Kidney glomerular epithelial cell (primary cell): Measurements from ENCODE around the gene TRPC4.

ENCODE experiments used
- DNase-seq: peaks from one replicate; lab custom pipeline; 2025; lab: John Stamatoyannopoulos, UW

Gene TRPC4

DNA sequence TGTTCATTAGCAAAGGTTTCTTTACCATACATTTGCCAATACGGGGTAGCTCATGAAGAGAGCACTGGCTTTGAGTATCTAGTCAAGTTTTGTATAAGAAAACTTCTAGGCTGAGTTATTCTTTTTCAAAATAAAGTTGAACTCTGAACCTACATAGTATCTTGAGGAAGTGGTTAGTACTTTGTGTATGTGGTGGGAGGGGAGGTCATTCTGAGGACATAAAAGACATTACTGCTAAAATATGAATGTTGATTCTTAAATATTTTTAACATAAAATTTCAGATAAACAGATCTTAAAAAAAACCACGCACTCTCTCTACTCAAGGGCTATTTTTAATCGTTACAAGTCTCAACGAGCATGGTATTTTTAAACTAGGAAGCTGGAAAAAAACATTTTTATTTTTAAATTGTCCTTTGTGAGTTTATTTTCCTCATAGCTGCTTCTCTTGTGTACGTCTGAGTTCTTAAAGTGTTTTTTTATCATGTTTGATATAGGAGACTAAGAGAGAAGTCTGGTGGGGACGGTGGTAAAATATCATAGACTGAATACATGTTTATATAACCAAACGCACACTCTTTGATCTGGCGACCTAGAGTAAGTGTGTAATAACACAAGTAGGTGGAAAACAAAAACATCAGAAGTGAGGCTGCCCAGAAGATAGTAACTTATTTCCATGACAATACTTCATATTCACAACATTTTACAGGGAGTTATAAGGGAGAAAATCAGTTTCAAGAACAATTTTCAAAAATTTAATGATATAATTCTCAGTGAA is 153.0 kb downstream of the TRPC4 start:
- DNase-seq, result no peak

DNA sequence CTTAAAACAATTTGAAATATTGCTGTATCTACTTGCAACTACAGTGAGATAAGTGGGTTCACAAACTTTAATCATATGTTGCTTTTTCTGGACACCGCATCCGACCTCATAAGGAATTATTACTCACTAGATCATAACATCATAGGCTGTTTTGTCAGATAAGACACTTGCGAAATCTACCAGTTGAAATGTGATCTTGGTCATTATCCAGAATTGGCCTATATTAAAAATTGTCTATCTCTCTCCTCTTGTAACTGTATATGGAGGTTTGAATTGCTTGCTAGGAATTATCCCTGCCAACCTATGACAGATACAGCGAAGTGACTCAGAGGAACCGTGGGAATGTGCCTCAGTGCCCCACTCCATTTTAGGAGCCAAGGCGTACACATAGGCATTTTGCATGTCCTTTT is 154.0 kb downstream of the TRPC4 start:
- DNase-seq, result no peak

DNA sequence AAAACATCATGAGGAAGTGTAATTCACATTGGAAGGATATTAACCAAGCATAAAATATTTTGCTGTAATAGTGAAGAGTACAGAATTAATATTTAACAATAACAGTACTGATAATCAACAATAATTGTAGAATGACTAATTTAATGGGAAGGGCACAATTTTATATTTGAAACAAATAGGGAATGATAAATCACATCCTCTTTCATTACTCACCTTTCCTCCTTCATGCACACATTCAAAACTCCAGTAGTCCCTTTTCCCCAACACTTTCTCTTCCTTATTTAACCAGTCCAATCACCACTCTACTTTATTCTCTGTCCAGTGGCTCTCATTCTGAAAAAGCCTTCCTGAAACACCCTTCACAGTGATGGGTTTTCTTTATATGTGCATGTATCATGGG is 160.3 kb downstream of the TRPC4 start:
- DNase-seq, result no peak

DNA sequence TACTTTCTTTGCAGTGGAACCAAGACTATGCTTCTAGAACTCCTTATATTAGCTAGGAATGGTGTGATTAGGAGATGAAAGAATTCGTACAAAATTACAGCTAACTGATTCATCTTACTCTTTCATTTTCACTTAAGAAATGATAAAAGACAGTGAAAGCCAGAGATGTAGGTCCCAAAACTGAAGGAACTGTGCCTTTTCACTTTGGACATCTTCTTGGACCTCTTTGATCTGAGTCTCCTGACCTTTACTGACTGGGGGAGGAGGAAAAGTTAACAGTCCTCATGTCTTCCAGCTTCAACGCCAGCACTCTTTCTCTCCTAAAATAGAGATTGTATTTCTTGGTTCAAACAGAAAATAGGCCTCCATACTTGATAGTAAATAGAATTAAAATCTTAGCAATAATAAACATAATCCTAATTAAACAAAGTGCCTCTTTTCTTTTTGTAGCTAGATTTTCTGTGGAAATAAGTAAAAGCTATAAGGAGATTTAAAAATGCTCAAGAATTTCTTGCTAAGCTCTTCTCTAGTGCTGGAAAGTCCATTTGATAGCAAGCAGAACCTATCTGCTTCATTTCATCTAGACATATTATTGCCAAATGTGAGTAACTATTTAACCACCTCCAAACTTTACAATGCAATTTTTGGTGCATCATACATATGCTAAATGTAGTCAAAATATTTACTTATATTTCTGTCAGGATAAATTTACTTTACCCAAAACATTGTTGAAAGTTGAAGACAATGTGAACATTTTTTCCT is 161.7 kb downstream of the TRPC4 start:
- DNase-seq, result no peak

DNA sequence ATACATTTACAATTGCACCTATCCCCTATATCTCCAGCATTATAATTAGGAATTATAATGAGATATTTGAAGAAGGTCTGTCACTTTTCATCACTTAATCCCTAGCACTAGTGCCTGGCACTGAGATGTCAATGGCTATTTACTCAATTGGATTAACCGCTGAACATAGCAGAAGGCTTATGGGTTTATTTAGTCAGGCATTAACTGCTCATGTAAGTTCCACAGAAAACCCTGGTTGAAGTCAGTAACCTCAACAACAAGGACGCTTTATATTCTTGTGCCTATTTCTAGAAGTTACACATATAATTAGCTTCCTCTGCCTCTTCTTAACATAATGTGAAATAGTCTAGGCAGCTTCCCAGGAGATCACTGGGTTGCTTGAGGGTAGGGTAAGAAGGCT is 163.5 kb downstream of the TRPC4 start:
- DNase-seq, result no peak

DNA sequence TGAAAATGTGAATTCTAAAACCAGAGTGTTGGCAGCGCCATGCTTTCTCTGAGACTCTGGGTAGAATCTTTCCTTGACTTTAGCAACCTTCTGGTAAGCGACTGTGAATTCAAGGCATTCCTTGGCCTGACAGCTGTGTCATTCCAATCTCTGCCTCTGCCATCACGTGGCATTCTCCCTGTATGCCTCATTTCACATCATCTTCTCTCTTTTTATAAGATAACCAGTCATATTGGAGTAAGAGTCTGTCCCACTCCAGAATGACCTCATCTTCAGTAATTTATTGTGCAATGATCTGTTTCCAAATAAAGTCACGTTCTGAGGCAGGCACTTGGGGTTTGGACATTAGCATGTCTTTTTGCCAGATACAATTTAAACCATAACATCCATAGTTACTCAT is 167.6 kb downstream of the TRPC4 start:
- DNase-seq, result peak; percentile 74

DNA sequence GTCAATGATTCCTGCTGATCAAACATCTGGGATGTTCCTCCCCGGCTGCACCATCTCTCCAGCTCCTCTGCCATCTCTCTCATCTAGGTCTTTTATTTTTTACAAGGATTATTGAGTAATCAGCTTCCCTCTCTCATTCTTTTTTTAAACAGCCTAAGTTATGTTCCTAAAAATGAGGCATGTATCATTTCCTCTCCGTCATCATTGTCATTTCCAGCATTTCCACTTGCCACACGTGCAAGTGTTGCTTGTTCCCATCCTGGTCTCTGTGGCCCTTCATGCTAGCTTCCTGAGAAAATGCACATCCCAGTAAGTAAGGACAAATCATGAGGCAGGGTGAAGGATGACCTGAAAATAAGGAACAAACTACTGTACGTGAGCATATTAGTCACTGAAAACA is 168.3 kb downstream of the TRPC4 start:
- no peak for DNase-seq

DNA sequence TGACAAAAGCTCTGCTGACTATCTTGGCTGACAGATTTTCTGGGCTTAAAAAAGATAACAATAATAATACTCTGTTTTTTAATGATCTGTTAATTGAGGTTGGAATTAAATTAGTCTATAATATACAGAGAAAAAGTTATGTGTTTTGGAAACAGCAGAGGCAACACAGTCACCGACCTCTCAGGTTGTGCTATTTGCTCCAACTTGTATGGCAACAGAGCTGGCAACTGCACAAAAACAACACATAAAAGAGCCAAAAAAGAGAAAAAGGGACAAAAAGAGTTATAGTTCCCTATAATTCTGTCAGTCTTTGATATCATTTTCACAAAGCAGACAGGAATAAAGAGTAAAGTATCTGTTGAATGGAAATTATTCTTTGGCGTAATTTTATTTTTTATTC is 168.7 kb downstream of the TRPC4 start:
- DNase-seq, result no peak

DNA sequence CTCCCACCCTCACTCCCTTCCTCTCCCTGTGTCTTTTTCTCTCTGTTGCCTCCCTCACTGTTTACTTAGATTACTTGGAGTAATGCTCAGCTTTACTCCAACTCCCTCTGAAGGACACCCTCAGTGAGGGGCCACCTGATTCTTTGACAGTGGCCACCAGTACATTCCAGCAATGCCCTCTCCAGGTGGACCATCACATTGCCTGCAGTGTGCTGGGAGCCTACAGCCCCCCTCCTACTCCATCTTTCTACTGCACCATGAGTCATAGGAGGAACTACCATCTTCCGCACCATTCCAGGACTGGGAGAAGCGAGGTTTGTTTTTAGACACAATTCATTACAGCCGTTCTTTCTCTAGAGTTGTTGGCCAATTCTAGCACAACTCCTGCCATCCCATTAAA is 174.4 kb downstream of the TRPC4 start:
- DNase-seq, result no peak

DNA sequence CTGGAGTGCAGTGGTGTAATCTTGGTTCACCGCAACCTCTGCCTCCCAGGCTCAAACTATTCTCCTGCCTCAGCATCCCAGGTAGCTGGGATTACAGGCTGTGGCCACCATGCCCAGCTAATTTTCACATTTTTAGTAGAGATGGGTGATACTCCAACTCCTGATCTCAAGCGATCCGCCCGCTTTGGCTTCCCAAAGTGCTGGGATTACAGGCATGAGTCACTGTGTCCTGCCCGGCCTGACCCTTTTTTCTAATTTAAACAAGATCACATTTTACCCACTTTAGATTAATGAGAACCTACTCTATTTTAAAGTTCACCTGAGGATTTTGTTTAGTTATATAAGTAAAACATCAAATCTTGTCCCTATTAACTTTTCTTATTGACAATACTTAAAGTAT is 179.2 kb downstream of the TRPC4 start:
- no peak for DNase-seq

DNA sequence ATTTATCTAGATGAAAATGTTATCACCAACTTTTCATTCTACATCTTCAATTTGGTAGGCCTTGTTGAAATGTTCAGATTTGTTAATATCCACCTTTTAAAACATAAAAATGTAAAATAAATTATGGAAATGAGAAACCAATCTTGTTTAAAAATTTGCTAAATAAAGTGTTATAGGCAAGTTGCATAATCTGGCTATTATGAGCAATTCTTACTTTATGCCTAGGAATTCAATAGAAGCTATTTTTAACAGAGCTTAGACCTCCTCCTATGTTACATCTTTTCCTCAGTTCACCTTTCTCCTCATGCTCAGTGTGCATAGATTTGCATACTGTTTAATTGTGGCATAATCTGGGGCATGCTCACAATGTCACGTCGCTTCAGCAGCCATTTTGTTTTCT is 183.1 kb downstream of the TRPC4 start:
- no peak for DNase-seq

DNA sequence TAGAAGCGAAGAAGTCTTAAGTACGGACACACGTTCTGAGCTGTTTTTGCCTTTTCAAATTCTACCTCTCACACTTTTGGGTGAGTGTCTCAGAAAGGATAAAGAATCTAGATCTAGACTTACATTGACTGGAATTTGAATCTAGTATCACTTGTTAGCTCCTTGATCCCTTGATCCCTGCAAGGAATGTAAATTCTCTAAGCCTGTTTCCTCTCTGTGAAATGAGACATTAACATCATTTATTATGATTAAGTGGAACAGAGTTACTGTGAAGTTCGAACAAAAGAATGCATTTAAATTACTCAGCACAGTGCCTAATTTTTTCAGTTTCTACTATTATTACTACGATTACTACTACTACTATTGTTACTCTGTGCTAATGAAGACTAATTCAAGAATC is 184.4 kb downstream of the TRPC4 start:
- DNase-seq, result no peak

DNA sequence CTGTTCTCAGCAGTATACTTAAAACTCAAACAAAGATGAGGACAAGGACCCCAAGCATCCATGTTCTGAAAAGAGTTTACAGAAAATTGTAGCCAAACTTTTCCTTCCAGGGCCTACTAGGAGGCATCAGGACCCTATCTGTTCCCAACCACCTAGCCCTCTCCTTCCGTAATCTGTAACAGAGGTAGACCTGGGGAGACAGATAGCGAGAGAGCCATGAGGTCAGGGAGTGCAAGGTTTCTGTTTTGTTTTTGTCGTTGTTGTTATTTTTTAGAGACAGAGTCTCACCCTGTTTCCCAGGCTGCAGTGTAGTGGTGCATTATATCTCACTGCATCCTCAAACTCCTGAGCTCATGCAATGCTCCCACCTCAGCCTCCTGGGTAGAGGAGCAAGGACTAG is 187.1 kb downstream of the TRPC4 start:
- no peak for DNase-seq

DNA sequence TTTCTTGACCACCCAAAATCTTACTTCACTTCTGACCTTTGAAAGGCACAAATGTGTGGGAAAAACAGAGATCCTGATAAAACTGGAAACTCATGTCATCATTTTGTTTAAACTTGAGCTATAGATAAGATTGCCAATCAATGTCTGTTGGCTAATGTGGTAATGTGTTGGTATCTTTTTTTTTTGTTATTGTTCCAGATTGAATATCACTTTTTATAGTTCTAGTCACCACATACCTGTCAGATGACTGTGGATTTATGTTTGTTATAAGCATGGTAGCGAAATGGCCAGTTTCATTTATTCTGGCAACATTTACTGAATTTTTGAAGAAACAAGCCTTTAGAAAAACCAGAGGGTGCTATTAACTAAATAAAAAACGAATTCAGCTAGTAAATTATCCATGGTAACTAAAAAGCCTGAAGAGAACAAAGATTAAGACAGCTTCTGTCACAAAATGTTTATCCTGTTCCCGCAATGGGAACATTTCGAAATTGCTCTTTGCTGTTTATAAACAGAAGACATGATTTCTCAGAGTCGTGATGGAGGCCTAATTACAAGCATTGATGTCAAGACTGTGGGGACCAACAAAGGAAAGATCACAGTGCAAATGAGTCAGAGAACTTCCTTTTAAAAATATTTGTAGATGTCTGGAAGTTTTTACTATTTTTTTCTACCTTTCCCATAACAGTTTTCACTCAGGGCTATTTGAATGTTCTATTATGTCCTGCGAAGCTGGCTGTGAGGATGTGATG is 188.1 kb downstream of the TRPC4 start:
- DNase-seq, result no peak

DNA sequence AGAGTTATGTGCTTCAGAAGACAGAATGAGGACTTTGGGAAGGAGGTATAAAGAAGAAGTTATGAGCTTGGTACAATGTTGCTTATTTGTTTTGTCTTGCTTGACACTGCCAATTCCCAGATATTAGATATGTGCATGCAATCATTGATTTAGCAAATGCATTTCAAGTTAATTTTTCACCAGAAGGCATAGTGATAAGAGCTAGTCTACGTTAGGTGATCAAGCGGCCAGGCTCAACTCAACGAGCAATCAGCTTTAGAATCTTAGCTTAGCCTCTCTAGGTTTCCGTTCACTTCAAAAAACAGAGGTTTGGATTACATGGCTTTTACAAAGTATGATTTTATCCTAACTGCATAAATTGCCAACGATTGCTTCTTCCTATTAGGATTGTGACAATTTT is 189.4 kb downstream of the TRPC4 start:
- no peak for DNase-seq

DNA sequence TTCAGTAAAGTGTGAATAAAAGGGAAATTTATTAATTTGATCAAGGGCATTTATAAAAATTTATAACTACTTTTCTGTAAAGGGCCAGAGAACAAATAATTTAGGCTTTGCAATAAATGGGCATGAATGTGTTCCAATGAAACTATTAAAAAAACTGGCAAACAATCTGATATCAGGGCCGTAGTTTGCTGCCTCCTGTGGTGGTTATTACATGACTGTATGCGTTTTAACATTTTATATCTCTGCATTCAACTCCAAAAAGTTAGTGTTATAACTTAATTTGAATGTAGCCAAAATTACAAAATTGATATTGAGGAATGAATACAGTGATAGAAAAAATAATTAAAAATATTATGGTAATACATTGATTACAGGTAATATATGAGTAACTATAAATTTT is 190.5 kb downstream of the TRPC4 start:
- DNase-seq, result no peak

DNA sequence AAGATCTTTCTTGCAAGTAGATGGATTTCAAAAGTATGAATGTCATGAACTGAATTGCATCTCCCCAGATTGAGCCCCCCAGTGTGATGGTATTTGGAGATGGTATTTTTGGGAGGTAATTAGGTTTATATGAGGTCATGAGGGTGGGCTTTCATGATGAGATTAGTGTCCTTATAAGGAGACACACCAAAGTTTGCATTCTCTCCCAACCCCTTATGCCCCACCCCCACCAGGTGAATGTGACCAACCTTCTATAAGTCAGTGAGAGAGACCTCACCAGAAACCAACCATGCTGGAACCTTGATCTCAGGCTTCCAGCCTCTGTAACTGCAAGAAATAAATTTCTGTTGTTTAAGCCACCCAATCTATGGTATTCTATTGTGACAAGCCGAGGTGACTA is 199.7 kb downstream of the TRPC4 start:
- DNase-seq, result no peak

DNA sequence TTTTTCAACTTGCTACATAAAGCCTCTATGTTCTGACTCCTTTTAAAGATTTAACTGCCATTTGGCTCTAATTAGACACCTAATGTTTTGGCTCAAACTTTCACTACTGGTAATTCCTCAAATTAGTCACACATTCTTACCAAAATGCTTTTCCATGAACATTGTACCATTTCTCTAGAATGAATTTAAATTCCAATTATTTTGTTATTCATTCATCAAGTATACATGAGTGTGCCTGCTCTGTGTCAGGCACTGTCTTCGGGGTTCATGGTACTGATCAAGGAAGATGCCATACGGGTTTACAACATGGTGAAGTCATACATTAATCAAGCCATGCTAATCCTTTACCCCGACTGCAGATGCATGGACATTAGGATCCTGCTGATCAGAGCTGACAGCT is 201.9 kb downstream of the TRPC4 start:
- DNase-seq, result no peak

DNA sequence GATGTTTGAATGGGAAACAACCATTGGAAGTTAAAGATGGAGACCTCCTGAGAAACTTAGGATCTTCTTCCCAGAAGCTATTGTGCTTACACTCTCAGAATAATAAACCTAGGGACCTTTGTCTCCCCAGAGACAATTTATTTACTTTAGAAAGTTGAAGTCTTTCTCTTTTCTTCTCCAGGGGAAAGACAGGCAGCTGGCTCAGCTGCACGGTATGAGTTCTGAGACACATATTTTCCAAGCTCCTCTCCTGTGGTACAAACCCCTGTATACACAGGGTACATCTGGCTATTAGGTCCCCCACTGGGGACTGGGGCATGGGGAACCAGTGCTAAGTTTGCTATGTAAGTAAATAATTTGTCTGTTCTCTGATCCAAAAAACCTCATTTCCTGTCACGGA is 203.5 kb downstream of the TRPC4 start:
- no peak for DNase-seq

DNA sequence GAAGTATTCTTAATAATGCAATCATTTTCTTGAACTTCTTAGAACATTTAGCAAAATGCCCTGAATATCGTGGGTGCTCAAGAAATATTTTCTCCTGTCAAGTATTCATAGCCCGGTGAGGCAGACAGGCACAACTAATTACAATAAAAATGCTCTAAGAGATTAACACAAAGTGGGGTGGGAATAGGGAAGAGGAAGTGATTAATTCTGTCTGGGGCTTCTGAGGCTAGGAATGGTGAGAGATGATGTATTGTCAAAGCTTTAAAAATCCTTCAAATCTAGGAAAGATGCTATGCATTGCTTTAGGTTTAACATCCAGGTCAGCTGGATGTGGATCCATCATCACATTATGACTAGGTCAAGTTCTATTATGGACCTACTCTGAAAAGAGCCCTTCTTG is 204.2 kb downstream of the TRPC4 start:
- no peak for DNase-seq

DNA sequence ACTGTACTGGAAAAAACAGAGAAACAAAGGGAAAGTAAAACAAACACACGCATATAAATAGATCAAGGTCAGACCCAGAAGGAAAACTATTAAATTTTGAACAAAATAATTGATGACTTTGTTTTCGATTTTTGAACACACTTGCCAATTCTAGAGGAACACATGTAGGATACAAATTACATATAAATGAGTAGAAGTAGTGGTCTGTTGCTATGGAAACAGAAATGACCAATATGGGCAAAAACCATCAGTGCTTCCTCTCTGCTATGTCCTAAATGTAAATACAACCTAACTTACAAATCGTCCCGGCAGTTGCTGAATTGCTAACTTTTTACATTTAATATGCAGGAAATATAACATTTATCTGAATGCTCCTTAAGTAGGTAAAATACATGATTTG is 205.8 kb downstream of the TRPC4 start:
- no peak for DNase-seq

DNA sequence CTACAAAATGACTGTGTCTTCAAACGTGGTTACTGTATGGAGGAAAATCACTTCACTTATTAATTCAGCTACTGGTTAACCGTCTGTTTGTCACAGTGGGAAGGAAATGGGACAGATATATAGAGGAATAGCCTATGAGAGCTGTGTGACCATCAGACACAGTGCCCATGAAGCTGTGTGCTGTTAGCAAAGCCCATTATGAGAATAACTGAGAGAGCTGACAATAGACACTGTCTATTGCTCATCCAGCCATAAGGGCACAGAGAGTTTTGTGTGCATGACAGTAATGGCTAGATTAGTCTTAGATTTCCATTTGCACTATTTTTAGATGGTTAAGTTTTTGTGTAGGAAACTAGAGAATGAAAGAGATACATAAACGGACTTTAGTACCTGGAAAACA is 206.9 kb downstream of the TRPC4 start:
- DNase-seq, result no peak

DNA sequence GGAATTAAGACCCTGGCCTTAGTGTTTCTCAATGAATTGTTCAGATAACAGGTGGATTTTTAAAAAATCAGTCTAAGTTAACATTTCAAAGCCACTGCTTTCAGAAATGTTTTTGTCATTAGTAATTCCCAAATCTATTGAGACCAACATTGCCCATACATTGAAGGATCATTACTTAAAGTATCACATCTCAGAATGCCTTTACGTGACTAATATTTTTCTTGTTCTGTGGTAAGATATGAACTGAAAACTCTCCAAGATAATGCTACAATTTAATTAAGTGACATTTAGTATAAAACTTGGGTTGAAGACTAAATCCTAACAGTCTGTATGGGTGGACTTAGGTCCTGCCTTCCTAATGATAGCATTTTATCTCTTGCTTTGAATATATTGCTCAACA is 211.6 kb downstream of the TRPC4 start:
- no peak for DNase-seq
